C4-2B (cell line): Measurements from ENCODE around the gene LSM3.
"Not testable (repeated sequence)": the region's sequence is repeated elsewhere in the genome, so short reads cannot be mapped to it uniquely, and the experiment has no call there.

Experiments
- H3K27ac ChIP-seq: fragments of 450-650 bp; 2 replicates; pipeline ENCODE4 v1.5.1; 2017
- ZFX ChIP-seq: fragments of 450-650 bp; IDR thresholded peaks from 2 replicates; pipeline ENCODE4 v1.6.1; 2017
- TF ChIP-seq, protein P1 (sequence below): fragments of 450-650 bp; conservative IDR thresholded peaks from 2 replicates; pipeline ENCODE4 v1.5.1; 2017; ENCODE audit warnings: mild to moderate bottlenecking

Gene LSM3

DNA sequence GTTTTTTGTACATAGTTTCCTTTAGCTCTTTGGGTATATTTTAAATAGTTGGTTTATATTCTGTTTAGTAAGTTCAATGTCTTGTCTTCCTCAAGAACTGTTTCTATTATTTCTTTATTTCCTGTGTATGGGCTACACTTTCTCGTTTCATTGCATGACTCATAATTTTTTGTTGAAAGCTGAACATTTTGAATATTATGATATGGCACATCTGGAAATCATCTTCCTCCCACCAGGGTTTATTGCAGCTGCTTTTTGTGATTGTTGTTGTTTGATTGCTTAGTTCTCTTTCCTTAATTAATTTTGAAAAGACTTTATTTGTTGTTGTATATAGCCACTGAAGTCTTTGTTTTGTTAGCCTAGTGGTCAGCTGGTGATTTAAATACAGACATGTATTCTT is 43.8 kb downstream of the LSM3 start:
- TF ChIP-seq, protein P1, sequence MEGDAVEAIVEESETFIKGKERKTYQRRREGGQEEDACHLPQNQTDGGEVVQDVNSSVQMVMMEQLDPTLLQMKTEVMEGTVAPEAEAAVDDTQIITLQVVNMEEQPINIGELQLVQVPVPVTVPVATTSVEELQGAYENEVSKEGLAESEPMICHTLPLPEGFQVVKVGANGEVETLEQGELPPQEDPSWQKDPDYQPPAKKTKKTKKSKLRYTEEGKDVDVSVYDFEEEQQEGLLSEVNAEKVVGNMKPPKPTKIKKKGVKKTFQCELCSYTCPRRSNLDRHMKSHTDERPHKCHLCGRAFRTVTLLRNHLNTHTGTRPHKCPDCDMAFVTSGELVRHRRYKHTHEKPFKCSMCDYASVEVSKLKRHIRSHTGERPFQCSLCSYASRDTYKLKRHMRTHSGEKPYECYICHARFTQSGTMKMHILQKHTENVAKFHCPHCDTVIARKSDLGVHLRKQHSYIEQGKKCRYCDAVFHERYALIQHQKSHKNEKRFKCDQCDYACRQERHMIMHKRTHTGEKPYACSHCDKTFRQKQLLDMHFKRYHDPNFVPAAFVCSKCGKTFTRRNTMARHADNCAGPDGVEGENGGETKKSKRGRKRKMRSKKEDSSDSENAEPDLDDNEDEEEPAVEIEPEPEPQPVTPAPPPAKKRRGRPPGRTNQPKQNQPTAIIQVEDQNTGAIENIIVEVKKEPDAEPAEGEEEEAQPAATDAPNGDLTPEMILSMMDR = no peak
- no peak for TF ChIP-seq ZFX
- no peak overlapping the region for H3K27ac ChIP-seq

DNA sequence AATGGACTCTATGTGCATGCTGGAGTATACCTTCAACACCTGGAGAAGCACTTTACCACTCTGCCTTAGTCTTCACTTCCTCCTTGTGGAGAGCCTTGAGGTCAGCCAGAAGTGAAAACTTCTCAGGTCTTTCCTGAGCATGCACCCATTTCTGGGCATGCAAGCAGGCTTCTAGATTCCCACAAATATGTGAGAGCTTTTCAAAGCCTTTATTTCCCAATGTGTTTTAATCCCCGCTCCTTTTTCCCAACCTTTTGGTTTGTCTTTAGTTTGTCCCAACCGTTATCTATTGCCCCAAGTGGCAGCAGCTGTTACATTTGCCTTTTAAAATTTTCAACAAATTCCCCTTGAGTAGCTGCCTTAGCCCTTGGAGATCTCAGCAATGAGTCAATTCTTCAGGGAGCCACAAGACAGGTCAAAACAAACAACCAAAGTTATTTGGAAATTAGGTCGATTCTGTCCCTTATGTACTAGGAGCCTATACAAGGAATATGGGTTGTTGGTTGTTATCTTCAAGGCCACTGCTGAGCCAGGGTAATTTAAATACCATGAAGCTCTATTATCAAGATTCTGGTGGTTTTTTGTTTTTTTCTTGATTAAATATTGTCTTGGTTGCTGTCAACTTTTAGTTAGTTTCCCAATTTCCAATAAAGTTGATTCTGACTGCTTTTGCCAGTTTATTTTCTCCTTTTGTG is 44.4 kb downstream of the LSM3 start:
- no peak for TF ChIP-seq ZFX
- TF ChIP-seq, protein P1 = no peak
- no peak overlapping the region for H3K27ac ChIP-seq

DNA sequence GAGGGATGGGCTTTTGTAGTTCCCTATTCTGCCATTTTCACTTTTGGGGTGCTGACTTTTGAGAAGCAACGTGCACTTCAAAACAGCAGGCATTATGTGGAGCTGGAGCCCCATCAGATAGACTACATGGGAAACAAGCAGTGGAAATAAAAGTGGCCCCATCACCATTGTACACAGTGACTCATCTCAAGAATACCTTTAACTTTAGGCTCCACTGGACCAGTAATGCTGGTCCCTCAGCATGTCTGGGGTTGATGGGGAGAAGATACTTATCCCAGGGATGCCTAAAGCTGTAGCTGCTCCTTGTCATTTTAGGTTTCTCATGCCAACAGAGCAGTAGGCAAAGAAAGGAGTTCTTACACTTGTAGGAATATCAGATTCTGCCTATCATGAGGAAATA is 45.0 kb downstream of the LSM3 start:
- TF ChIP-seq, protein P1 = no peak
- no peak for TF ChIP-seq ZFX
- no peak overlapping the region for H3K27ac ChIP-seq

DNA sequence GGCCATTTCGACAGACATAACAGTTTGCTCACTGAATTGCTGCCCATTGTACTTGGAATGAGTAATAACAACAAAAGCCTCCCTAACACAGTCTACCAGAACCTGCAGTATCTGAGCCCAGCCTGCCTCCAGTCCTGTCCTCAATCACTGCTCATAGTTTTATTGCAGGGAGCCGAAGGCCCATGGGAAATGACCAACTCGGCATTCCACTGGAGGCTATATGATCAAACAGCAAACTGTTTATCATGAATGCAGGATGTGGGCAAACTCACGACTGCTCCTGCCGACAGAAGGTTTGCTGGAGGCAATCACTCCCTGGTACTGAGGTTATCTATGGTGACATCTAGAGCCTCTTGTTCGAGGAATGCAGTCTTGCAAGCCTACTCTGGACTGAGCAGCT is 46.3 kb downstream of the LSM3 start:
- H3K27ac ChIP-seq = peak overlapping the region; percentile 45
- no peak for TF ChIP-seq ZFX
- TF ChIP-seq, protein P1 = no peak

DNA sequence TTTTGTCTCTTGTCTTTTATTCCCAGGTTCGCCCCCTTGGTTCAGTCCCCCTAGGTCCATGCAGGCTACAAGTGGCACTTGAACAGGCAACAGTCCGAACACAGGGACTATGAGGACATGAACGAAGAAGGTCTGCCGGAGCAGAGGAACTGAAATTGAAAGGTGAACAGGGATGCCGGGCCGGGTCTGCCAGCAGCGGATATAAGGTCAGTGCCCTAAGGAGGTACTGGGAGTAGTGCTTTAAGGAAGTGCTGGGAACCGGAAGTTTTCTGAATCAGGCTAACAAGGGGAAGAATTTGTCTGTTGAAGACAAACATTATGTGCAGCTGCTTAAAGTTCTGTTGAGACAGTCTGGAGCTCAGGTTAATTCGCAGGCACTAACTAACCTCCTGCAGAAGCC is 46.8 kb downstream of the LSM3 start:
- no peak for TF ChIP-seq ZFX
- TF ChIP-seq, protein P1 = no peak
- H3K27ac ChIP-seq = peak overlapping the region; percentile 45

DNA sequence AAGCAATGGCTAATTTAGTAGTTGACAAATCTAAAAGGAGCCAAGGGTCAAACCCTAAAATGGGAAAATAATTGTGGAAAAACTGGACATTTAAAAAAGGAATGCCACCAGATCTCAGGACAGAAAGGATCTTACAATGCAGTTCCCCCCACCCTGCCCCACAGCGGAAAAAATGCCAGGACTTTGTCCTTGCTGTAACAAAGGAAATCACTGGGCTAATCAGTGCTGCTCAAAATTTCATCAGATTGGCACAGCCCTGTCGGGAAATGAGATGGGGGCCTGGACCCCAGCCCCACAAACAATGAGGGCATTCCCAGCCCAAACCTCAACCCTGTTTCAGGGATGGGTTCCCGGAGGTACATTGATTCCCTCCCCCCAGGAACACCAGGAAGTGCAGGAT is 47.7 kb downstream of the LSM3 start:
- H3K27ac ChIP-seq = not testable (repeated sequence)

DNA sequence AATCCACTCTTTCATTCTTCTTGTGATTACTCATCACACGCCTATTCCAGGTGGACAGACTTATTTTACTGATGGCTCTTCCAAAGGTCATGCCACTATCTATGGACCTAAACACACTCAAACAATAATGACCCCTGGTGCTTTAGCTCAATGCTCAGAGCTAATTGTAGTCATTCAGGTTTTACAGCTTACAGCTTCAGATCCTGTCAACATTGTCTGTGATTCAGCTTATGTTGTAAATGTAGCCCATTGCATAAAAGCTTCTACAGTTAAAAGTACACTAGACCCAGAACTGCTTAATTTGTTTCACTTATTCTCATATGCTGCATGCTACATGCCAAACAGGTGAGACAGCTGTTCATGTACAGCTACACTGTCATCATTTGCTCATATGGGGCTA is 49.2 kb downstream of the LSM3 start:
- TF ChIP-seq ZFX = no peak
- TF ChIP-seq, protein P1 = no peak
- no peak overlapping the region for H3K27ac ChIP-seq

DNA sequence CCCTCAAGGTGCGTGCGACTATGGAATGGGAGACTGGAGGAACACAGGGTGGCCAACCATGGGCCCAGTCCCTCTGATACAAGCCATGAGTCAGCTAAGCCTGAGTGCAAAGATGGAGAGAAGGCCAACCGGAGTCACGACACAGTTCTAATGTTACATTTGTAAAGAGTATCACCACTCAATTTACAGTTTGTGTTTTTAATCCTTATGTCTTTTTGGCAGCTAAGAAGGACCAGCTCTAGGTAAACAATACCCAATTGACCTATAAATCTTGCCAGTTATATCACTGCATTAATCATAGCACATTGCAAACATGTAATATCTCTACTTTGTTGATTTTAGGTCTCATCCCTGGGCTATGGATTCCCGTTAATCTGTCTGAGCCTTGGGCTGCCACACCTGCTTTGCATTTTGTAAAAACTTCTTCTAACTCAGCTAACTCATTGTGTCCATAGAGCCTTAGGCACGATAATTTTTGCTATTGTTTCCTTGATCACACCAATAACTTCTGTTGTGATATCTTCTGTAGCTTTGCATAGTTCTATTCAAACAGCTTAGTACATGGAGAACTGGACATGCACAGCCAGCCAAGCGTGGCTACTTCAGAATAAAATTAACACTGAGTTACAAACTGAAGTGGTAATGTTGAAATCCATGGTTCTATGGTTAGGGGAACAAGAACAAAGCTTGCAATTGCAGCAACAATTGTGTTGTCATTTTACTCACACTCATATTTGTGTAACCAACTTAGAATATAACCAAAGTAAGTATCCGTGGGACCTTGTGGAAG is 50.3 kb downstream of the LSM3 start:
- H3K27ac ChIP-seq = peak overlapping the region; percentile 75
- no peak for TF ChIP-seq ZFX
- TF ChIP-seq, protein P1 = no peak

DNA sequence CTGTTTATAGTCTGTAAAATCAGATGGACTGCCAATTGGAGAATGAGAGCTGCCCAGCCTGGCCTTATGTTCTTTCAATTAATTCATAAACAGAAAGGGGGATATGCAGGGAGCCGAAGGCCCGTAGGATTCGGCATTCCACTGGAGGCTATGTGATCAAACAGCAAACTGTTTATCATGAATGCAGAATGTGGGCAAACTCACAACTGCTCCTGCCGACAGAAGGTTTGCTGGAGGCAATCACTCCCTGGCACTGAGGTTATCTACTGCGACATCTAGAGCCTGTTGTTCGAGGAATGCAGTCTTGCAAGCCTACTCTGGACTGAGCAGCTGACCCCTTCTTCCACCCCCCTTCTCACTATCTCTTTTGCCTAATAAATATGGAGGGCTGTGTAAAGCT is 51.1 kb downstream of the LSM3 start:
- H3K27ac ChIP-seq = peak overlapping the region; percentile 36; the same call in 1 of the 2 replicates
